ENCODE data around the gene UVRAG.

DNA sequence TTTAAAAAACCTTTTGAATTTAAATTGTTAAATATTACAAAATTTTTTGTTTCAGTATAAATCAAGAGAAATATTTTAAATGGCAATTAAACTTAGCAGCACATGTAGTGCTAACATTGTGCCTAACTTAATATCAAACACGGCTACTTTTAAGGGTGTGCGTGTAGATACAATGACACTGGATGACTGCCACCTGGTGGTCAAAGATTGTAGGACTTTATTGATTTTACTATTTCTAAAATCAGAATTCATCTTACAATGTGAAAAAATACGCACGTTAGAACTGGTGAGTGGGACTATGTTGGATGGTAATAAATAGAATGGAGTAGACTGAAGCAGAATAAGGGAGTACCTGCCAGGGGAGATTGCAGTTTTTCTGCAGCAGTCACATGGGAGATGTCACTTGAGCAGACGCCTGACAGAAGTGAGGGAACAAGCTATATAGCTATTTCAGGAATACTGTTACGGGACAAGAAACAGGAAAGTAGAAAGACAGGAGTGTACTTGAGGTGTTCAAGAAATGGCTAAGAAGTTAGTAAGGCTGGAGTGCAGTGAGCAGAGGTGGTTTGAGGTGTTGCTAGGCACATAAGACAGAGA, 52.9 kb downstream of the UVRAG start:
- TF ChIP-seq, protein P1, sequence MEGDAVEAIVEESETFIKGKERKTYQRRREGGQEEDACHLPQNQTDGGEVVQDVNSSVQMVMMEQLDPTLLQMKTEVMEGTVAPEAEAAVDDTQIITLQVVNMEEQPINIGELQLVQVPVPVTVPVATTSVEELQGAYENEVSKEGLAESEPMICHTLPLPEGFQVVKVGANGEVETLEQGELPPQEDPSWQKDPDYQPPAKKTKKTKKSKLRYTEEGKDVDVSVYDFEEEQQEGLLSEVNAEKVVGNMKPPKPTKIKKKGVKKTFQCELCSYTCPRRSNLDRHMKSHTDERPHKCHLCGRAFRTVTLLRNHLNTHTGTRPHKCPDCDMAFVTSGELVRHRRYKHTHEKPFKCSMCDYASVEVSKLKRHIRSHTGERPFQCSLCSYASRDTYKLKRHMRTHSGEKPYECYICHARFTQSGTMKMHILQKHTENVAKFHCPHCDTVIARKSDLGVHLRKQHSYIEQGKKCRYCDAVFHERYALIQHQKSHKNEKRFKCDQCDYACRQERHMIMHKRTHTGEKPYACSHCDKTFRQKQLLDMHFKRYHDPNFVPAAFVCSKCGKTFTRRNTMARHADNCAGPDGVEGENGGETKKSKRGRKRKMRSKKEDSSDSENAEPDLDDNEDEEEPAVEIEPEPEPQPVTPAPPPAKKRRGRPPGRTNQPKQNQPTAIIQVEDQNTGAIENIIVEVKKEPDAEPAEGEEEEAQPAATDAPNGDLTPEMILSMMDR (IDR thresholded peaks at IDR 0.05; ENCODE audit: low read depth, low read length, missing input control), result peak; percentile 82
- TF ChIP-seq GABPA (IDR thresholded peaks at IDR 0.05 in 1 of 2, conservative IDR thresholded peaks at IDR 0.05 in 1 of 2) (no peak), JUND (IDR thresholded peaks at IDR 0.05) (no peak), TAF1 (conservative IDR thresholded peaks at IDR 0.05) (no peak), SP1 (IDR thresholded peaks at IDR 0.05) (no peak), RAD21 (IDR thresholded peaks at IDR 0.05) (peak; percentile 89 to 91), FOXA1 (IDR thresholded peaks at IDR 0.05) (no peak), EGR1 (IDR thresholded peaks at IDR 0.05; ENCODE audit: low read depth in 2 of 2) (no peak)
- TF ChIP-seq, protein P2, sequence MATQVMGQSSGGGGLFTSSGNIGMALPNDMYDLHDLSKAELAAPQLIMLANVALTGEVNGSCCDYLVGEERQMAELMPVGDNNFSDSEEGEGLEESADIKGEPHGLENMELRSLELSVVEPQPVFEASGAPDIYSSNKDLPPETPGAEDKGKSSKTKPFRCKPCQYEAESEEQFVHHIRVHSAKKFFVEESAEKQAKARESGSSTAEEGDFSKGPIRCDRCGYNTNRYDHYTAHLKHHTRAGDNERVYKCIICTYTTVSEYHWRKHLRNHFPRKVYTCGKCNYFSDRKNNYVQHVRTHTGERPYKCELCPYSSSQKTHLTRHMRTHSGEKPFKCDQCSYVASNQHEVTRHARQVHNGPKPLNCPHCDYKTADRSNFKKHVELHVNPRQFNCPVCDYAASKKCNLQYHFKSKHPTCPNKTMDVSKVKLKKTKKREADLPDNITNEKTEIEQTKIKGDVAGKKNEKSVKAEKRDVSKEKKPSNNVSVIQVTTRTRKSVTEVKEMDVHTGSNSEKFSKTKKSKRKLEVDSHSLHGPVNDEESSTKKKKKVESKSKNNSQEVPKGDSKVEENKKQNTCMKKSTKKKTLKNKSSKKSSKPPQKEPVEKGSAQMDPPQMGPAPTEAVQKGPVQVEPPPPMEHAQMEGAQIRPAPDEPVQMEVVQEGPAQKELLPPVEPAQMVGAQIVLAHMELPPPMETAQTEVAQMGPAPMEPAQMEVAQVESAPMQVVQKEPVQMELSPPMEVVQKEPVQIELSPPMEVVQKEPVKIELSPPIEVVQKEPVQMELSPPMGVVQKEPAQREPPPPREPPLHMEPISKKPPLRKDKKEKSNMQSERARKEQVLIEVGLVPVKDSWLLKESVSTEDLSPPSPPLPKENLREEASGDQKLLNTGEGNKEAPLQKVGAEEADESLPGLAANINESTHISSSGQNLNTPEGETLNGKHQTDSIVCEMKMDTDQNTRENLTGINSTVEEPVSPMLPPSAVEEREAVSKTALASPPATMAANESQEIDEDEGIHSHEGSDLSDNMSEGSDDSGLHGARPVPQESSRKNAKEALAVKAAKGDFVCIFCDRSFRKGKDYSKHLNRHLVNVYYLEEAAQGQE (IDR thresholded peaks at IDR 0.05), result no peak
- TF ChIP-seq, protein P3, sequence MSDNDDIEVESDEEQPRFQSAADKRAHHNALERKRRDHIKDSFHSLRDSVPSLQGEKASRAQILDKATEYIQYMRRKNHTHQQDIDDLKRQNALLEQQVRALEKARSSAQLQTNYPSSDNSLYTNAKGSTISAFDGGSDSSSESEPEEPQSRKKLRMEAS (IDR thresholded peaks at IDR 0.05), result no peak
